Fibroblast of lung (primary cell): Measurements from ENCODE around the gene SLC25A24.
"Not testable (repeated sequence)": the region's sequence is repeated elsewhere in the genome, so short reads cannot be mapped to it uniquely, and the experiment has no call there.

Experiments used
- EZH2 ChIP-seq: IDR thresholded peaks from 2 replicates; pipeline ENCODE4 v1.5.1; 2012; ENCODE audit warnings: low read length, control low read depth, mild to moderate bottlenecking; ENCODE audit errors: missing control alignments
- TF ChIP-seq, protein P1 (sequence below), 2 donors: IDR thresholded peaks in 1 of 2; conservative IDR thresholded peaks in 1 of 2; 1 replicate in 1 of 2; 2 replicates in 1 of 2; pipeline ENCODE4 v1.5.1; 2011 to 2012; ENCODE audit warnings: low read length in 2 of 2, control low read depth in 1 of 2, inconsistent platforms in 1 of 2, low read depth in 1 of 2, mild to moderate bottlenecking in 1 of 2

DNA sequence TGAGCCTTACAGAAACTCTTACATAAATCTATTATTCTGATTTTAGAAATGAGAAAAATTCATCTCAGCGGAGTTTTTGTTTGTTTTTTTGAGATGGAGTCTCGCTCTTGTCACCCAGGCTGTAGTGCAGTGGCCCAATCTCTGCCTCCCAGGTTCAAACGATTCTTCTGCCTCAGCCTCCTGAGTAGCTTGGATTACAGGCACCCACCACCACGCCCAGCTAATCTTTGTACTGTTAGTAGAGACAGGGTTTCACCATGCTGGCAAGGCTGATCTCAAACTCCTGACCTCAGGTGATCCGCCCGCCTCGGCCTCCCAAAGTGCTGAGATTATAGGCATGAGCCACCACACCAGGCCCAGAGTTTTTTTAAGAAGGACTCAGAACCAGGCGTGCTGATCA lies 60.6 kb downstream of the SLC25A24 start:
- TF ChIP-seq, protein P1, sequence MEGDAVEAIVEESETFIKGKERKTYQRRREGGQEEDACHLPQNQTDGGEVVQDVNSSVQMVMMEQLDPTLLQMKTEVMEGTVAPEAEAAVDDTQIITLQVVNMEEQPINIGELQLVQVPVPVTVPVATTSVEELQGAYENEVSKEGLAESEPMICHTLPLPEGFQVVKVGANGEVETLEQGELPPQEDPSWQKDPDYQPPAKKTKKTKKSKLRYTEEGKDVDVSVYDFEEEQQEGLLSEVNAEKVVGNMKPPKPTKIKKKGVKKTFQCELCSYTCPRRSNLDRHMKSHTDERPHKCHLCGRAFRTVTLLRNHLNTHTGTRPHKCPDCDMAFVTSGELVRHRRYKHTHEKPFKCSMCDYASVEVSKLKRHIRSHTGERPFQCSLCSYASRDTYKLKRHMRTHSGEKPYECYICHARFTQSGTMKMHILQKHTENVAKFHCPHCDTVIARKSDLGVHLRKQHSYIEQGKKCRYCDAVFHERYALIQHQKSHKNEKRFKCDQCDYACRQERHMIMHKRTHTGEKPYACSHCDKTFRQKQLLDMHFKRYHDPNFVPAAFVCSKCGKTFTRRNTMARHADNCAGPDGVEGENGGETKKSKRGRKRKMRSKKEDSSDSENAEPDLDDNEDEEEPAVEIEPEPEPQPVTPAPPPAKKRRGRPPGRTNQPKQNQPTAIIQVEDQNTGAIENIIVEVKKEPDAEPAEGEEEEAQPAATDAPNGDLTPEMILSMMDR (conservative IDR thresholded peaks at IDR 0.05 in 1 of 2, IDR thresholded peaks at IDR 0.05 in 1 of 2; ENCODE audit: low read depth in 1 of 2, low read length in 2 of 2) = not testable (repeated sequence)
- TF ChIP-seq EZH2 = not testable (repeated sequence)
